ENCODE measurements around the gene BMP10. TPM values are rescaled to one million over a fixed set of nuclear protein-coding genes. Genes with fewer than 3 reads are reported as not detected.

BMP10 gene
- total and polyA plus RNA-seq, 4 experiments from 2014 or later = not detected

DNA sequence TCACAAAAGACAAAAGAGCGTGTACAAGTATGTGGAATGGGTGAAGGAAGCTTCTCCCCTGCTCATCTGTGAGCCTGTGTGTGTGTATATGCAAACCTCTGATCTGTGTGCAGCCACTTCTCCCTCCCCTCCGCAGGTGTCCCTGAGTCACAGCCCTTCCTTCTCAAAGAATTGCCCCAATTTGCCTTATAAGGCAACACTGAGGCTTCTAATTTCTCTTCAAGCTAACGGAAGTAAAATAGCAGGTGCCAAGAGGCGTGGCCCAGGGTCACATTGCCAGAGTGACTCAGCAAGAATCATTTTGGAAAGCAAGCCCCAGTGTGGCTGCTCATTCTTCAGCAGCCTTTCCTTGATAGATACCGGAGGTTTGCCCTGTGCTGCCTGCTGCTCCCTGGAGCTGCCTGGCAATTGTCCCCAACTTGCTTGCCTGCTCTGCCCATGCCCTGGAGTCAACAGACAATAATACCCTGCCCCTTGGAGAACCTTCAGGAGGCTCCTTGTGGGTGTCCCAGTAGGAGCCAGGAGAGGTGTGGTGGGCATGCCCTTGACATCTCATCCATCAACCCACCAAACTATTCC lies 37.3 kb upstream of the BMP10 start:
- Histone ChIP-seq H3K4me1 (ENCODE audit: insufficient read depth, low read length) (peaks cover 69% of the 10 kb centered on the region), H3K9me3 (ENCODE audit: control insufficient read depth in 1 of 2, low read length in 2 of 2) (no peaks in the 10 kb centered on the region), H3K4me3 (ENCODE audit: low read length in 2 of 2) (peak overlapping the region in 1 of 2 donors; percentile 41), H3K27me3 (ENCODE audit: insufficient read depth, low read length) (no peaks in the 10 kb centered on the region), H3K36me3 (ENCODE audit: insufficient read depth, low read length) (no peaks in the 10 kb centered on the region), H3K27ac (ENCODE audit: low read depth, low read length) (peak overlapping the region; percentile 51)
- Mint-ChIP-seq H3K27me3 (no peaks in the 10 kb centered on the region), H3K36me3 (no peaks in the 10 kb centered on the region), H3K4me3 (peak overlapping the region in 7 of 8 donors; percentile 11 to 74 (median 56)), H3K4me1 (peaks cover 32 to 38% (median 34%) of the 10 kb centered on the region in 4 donors), H3K27ac (peak overlapping the region; percentile 82 to 94 (median 91)), H3K9me3 (peaks cover 0 to 4% (median 0%) of the 10 kb centered on the region in 8 donors)
- DNase-seq = peak; percentile 86 to 95 (median 89)
- ChIA-PET CTCF (ENCODE audit: partially characterized antibody) (interaction anchor here (0.6 to 4.9 kb wide), 31 partner anchors 9 to 443 kb away, joined by 3 to 81 read pairs (median 6); partner anchors contain the start of genes APLF, ARHGAP25 and FBXO48), POLR2A (ENCODE audit: partially characterized antibody) (interaction anchor here (0.7 to 4.2 kb wide), 42 partner anchors 12 to 445 kb away, joined by 3 to 25 read pairs (median 6); partner anchors contain the start of genes APLF, ARHGAP25 and FBXO48)
- intact Hi-C loops (cut with micrococcal nuclease) = loop anchor here (1.0 to 5.0 kb wide), 9 partner anchors 17 to 751 kb away; partner anchors contain the start of genes APLF, FBXO48 and PNO1

- Mint-ChIP-seq H3K4me3 (peak overlapping the region in 7 of 8 donors; percentile 37 to 74 (median 64)), H3K4me1 (peaks cover 34 to 38% (median 36%) of the 10 kb centered on the region in 4 donors), H3K27ac (peak overlapping the region; percentile 82 to 94 (median 91)), H3K9me3 (peaks cover 0 to 4% (median 0%) of the 10 kb centered on the region in 8 donors), H3K27me3 (no peaks in the 10 kb centered on the region), H3K36me3 (no peaks in the 10 kb centered on the region)
- Histone ChIP-seq H3K36me3 (ENCODE audit: insufficient read depth, low read length) (no peaks in the 10 kb centered on the region), H3K4me3 (ENCODE audit: low read length in 2 of 2) (peak overlapping the region in 1 of 2 donors; percentile 1), H3K4me1 (ENCODE audit: insufficient read depth, low read length) (peaks cover 63% of the 10 kb centered on the region), H3K27ac (ENCODE audit: low read depth, low read length) (peak overlapping the region; percentile 51), H3K27me3 (ENCODE audit: insufficient read depth, low read length) (no peaks in the 10 kb centered on the region), H3K9me3 (ENCODE audit: control insufficient read depth in 1 of 2, low read length in 2 of 2) (no peaks in the 10 kb centered on the region)
- ChIA-PET POLR2A (ENCODE audit: partially characterized antibody) (interaction anchor here (0.5 to 4.2 kb wide), 43 partner anchors 11 to 444 kb away, joined by 3 to 25 read pairs (median 6); partner anchors contain the start of genes APLF, ARHGAP25 and FBXO48), CTCF (ENCODE audit: partially characterized antibody) (interaction anchor here (0.6 to 4.9 kb wide), 33 partner anchors 10 to 582 kb away, joined by 3 to 81 read pairs (median 5); partner anchors contain the start of genes APLF, ARHGAP25 and FBXO48)
- intact Hi-C loops (cut with micrococcal nuclease) = loop anchor here (1.0 to 5.0 kb wide), 9 partner anchors 17 to 751 kb away; partner anchors contain the start of genes APLF, FBXO48 and PNO1
- no peak for DNase-seq
Measured at GRCh38 chr2:68907920-68908253, 36.7 kb upstream of the BMP10 start.

- no peak for DNase-seq
- H3K27me3 ChIP-seq (ENCODE audit: insufficient read depth, low read length) = no peaks in the 10 kb centered on the region
- H3K36me3 Mint-ChIP-seq = no peaks in the 10 kb centered on the region
- H3K27ac Mint-ChIP-seq = peak overlapping the region; percentile 82 to 94 (median 91)
- H3K4me3 ChIP-seq (ENCODE audit: low read length in 2 of 2) = no peak overlapping the region
- H3K4me3 Mint-ChIP-seq = peak overlapping the region in 7 of 8 donors; percentile 34 to 69 (median 56)
- H3K4me1 Mint-ChIP-seq = peaks cover 34 to 38% (median 36%) of the 10 kb centered on the region in 4 donors
- POLR2A ChIA-PET (ENCODE audit: partially characterized antibody) = interaction anchor here (0.5 to 4.2 kb wide), 31 partner anchors 11 to 441 kb away, joined by 3 to 25 read pairs (median 7); partner anchors contain the start of genes APLF, ARHGAP25 and FBXO48
- no peaks in the 10 kb centered on the region for H3K27me3 Mint-ChIP-seq
- CTCF ChIA-PET (ENCODE audit: partially characterized antibody) = interaction anchor here (0.6 to 4.9 kb wide), 33 partner anchors 10 to 582 kb away, joined by 3 to 81 read pairs (median 5); partner anchors contain the start of genes APLF, ARHGAP25 and FBXO48
- no peaks in the 10 kb centered on the region for H3K36me3 ChIP-seq (ENCODE audit: insufficient read depth, low read length)
- H3K9me3 Mint-ChIP-seq = peaks cover 0 to 5% (median 0%) of the 10 kb centered on the region in 8 donors
- H3K9me3 ChIP-seq (ENCODE audit: control insufficient read depth in 1 of 2, low read length in 2 of 2) = no peaks in the 10 kb centered on the region
- H3K4me1 ChIP-seq (ENCODE audit: insufficient read depth, low read length) = peaks cover 58% of the 10 kb centered on the region
- H3K27ac ChIP-seq (ENCODE audit: low read depth, low read length) = peak overlapping the region; percentile 51
- intact Hi-C loops (cut with micrococcal nuclease) = loop anchor here (5.0 kb wide), 3 partner anchors 140 to 750 kb away; partner anchors contain the start of gene PNO1
Measured at GRCh38 chr2:68907232-68907919, 36.2 kb upstream of the BMP10 start.

- POLR2A ChIA-PET (ENCODE audit: partially characterized antibody) = interaction anchor here (1.8 to 4.2 kb wide), 7 partner anchors 109 to 439 kb away, joined by 7 to 25 read pairs (median 20); partner anchors contain the start of genes APLF, ARHGAP25 and FBXO48
- Histone ChIP-seq H3K36me3 (ENCODE audit: insufficient read depth, low read length) (no peaks in the 10 kb centered on the region), H3K27ac (ENCODE audit: low read depth, low read length) (no peak overlapping the region), H3K4me3 (ENCODE audit: low read length in 2 of 2) (no peak overlapping the region), H3K9me3 (ENCODE audit: control insufficient read depth in 1 of 2, low read length in 2 of 2) (no peaks in the 10 kb centered on the region), H3K27me3 (ENCODE audit: insufficient read depth, low read length) (no peaks in the 10 kb centered on the region), H3K4me1 (ENCODE audit: insufficient read depth, low read length) (peaks cover 52% of the 10 kb centered on the region)
- intact Hi-C loops (cut with micrococcal nuclease) = loop anchor here (5.0 kb wide), 3 partner anchors 139 to 749 kb away; partner anchors contain the start of gene PNO1
- CTCF ChIA-PET (ENCODE audit: partially characterized antibody) = interaction anchor here (1.4 to 4.9 kb wide), 15 partner anchors 16 to 442 kb away, joined by 3 to 81 read pairs (median 7); partner anchors contain the start of genes APLF and FBXO48
- H3K9me3 Mint-ChIP-seq = peaks cover 0 to 11% (median 4%) of the 10 kb centered on the region in 8 donors
- H3K27ac Mint-ChIP-seq = peak overlapping the region in 3 of 7 donors; percentile 20 to 89 (median 43)
- H3K27me3 Mint-ChIP-seq = no peaks in the 10 kb centered on the region
- H3K4me1 Mint-ChIP-seq = peaks cover 34 to 38% (median 36%) of the 10 kb centered on the region in 4 donors
- H3K36me3 Mint-ChIP-seq = peaks cover 0 to 3% of the 10 kb centered on the region in 2 donors
- DNase-seq = no peak
- peak overlapping the region in 4 of 8 donors; percentile 11 to 60 (median 20) for H3K4me3 Mint-ChIP-seq
Measured at GRCh38 chr2:68906716-68907115, 35.5 kb upstream of the BMP10 start.

DNA sequence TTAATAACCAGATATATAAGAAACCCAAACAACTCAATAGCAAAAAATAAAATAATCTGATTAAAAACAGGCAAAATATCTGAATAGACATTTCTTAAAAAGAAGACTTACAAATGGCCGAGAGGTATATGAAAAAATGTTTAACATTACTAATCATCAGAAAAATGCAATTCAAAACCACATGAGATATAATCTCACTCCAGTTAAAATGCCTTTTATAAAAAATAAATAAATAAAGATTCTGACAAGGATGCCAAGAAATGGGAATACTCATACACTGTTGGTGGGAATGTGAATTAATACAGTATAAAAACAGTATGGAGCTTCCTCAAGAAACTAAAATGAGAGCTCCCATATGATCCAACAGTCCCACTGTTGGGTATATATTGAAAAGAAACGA lies 33.9 kb upstream of the BMP10 start:
- no peak overlapping the region for H3K27ac ChIP-seq (ENCODE audit: low read depth, low read length)
- H3K9me3 ChIP-seq (ENCODE audit: control insufficient read depth in 1 of 2, low read length in 2 of 2) = no peaks in the 10 kb centered on the region
- Mint-ChIP-seq H3K36me3 (peaks cover 0 to 9% of the 10 kb centered on the region in 2 donors), H3K4me3 (no peak overlapping the region), H3K27ac (peak overlapping the region in 1 of 7 donors; percentile 20), H3K27me3 (no peaks in the 10 kb centered on the region), H3K9me3 (peaks cover 0 to 23% (median 12%) of the 10 kb centered on the region in 8 donors), H3K4me1 (peaks cover 28 to 32% (median 30%) of the 10 kb centered on the region in 4 donors)
- ChIA-PET CTCF (ENCODE audit: partially characterized antibody) (interaction anchor here (1.4 kb wide), 1 partner anchor 196 kb away, joined by 4 read pairs; no protein-coding TSS in a partner anchor), POLR2A (ENCODE audit: partially characterized antibody) (no interaction called here)
- no peak overlapping the region for H3K4me3 ChIP-seq (ENCODE audit: low read length in 2 of 2)
- peaks cover 36% of the 10 kb centered on the region for H3K4me1 ChIP-seq (ENCODE audit: insufficient read depth, low read length)
- H3K36me3 ChIP-seq (ENCODE audit: insufficient read depth, low read length) = no peaks in the 10 kb centered on the region
- no peak for DNase-seq
- intact Hi-C loops (cut with micrococcal nuclease) = loop anchor here (5.0 kb wide), 3 partner anchors 138 to 748 kb away; partner anchors contain the start of gene PNO1
- no peaks in the 10 kb centered on the region for H3K27me3 ChIP-seq (ENCODE audit: insufficient read depth, low read length)

- intact Hi-C loops (cut with micrococcal nuclease) = no loop called here
- ChIA-PET POLR2A (ENCODE audit: partially characterized antibody) (no interaction called here), CTCF (ENCODE audit: partially characterized antibody) (no interaction called here)
- DNase-seq = no peak
- H3K9me3 Mint-ChIP-seq = peaks cover 0 to 26% (median 12%) of the 10 kb centered on the region in 8 donors
- H3K27ac ChIP-seq (ENCODE audit: low read depth, low read length) = no peak overlapping the region
- peaks cover 1 to 9% of the 10 kb centered on the region in 2 donors for H3K36me3 Mint-ChIP-seq
- no peak overlapping the region for H3K4me3 ChIP-seq (ENCODE audit: low read length in 2 of 2)
- H3K27me3 Mint-ChIP-seq = peaks cover 0 to 1% of the 10 kb centered on the region in 2 donors
- H3K4me3 Mint-ChIP-seq = no peak overlapping the region
- no peaks in the 10 kb centered on the region for H3K9me3 ChIP-seq (ENCODE audit: control insufficient read depth in 1 of 2, low read length in 2 of 2)
- H3K4me1 Mint-ChIP-seq = peaks cover 0 to 4% (median 2%) of the 10 kb centered on the region in 4 donors
- H3K36me3 ChIP-seq (ENCODE audit: insufficient read depth, low read length) = no peaks in the 10 kb centered on the region
- peaks cover 3% of the 10 kb centered on the region for H3K4me1 ChIP-seq (ENCODE audit: insufficient read depth, low read length)
- H3K27me3 ChIP-seq (ENCODE audit: insufficient read depth, low read length) = no peaks in the 10 kb centered on the region
- H3K27ac Mint-ChIP-seq = no peak overlapping the region
Measured at GRCh38 chr2:68901561-68901960, 30.4 kb upstream of the BMP10 start.
